NT2/D1 (cell line): ENCODE data around the gene OGDHL.

ENCODE experiments used
- DNase-seq: peaks from one replicate; pipeline ENCODE4 v3.0.0-alpha.2; 2011; ENCODE audit warnings: low read depth, low spot score
- H3K27me3 ChIP-seq: 2 replicates; pipeline ENCODE4 v1.6.0; 2011; ENCODE audit warnings: mild to moderate bottlenecking; ENCODE audit not compliant: insufficient read length, insufficient read depth
- H3K36me3 ChIP-seq: 2 replicates; pipeline ENCODE4 v1.6.1; 2011; ENCODE audit warnings: mild to moderate bottlenecking, low read length, mixed read lengths; ENCODE audit not compliant: insufficient read depth, insufficient read length
- H3K4me1 ChIP-seq: 2 replicates; pipeline ENCODE4 v1.5.1; 2011; ENCODE audit not compliant: insufficient read depth, insufficient read length
- H3K4me3 ChIP-seq: 2 replicates; pipeline ENCODE4 v1.5.1; 2011; ENCODE audit warnings: low read depth; ENCODE audit not compliant: insufficient read length
- H3K9ac ChIP-seq: 2 replicates; pipeline ENCODE4 v1.6.0; 2011; ENCODE audit warnings: low read depth; ENCODE audit not compliant: insufficient read length
- H3K9me3 ChIP-seq: 2 replicates; pipeline ENCODE4 v1.5.1; 2011; ENCODE audit warnings: mild to moderate bottlenecking, low read length; ENCODE audit not compliant: insufficient read depth
- SUZ12 ChIP-seq: IDR thresholded peaks from 2 replicates; pipeline ENCODE4 v1.6.1; 2011; ENCODE audit not compliant: insufficient read length, insufficient read depth; ENCODE audit errors: extremely low read depth
- YY1 ChIP-seq: IDR thresholded peaks from 2 replicates; pipeline ENCODE4 v1.6.1; 2011; ENCODE audit not compliant: insufficient read length, insufficient read depth
- ZNF274 ChIP-seq: IDR thresholded peaks from 2 replicates; pipeline ENCODE4 v1.6.1; 2011; ENCODE audit warnings: mild to moderate bottlenecking, low read depth, low read length

OGDHL gene

DNA sequence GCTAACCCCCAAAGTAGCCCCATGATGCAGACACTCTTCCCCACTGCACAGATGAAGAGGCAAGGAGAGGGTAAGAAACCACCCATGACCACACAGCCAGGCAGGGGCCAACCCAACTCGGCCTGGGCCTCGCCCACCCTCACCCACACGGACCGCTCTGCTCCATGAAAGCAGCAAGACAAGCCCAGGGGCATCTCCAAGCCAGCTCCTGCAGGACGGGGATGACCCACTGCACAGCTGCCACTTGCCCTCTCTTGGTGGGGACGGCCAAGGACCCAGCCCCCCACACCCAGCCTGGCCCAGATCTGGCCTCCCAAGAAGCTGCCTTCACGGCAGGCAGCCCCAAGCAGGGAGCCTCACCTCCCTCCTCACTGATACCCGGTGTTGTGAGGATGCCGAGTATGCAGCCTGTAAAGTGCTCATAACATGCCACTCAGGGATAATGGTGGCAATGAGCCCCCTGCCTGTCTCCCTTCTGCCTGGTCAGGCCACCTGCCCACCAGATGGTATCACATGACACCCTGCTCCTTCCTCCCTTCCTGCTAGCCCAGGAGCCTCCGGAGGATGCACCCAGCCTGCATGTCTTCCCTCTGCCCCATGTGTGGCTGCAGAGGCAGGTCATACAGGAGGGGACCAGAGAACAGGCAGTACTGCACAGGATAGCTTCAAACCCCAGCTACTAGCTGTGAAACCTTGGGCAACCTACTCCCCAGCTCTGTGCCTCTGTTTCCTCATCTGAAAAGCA lies 23.3 kb downstream of the OGDHL start:
- TF ChIP-seq SUZ12 (no peak), ZNF274 (no peak), YY1 (no peak)
- Histone ChIP-seq H3K9me3 (no peaks in the 10 kb centered on the region), H3K9ac (no peak overlapping the region), H3K4me3 (no peak overlapping the region), H3K4me1 (no peaks in the 10 kb centered on the region), H3K36me3 (peaks cover 19% of the 10 kb centered on the region), H3K27me3 (no peaks in the 10 kb centered on the region)
- DNase-seq: no peak

DNA sequence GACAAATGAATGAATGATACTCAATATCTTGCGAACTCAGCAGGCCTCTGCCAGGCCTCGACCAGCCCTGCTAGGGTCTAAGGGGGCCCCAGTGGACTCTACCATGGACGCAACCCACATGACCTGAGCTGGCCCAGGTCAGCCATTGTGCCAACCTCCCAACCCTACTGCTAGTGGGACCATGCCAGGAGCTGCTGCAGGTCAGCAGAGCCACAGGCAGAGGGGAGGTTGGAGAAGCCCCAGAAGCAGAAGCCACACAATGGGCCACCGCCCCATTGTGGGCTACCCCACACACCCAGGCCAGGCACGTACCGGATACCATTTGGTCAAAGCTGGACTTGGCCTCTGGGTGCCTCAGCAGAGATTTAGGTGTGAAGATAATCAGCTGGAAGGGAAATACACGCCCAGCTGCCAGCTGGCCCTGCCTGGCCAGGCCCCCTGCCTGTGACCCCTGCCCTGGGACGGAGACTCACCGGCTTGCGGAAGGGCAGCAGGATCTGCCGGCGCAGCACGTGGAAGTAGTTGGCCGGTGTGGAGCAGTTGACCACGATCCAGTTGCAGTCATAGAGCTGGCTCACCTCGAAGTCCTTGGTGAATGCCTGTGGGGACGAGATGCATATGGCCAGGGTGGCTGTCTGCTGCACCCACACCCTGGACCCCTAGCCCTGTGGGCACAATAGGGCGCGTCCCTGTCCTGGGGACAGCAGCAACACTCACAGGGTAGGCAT lies 24.5 kb downstream of the OGDHL start:
- Histone ChIP-seq H3K4me3 (no peak overlapping the region), H3K9ac (no peak overlapping the region), H3K36me3 (peaks cover 17% of the 10 kb centered on the region), H3K4me1 (no peaks in the 10 kb centered on the region), H3K27me3 (no peaks in the 10 kb centered on the region), H3K9me3 (no peaks in the 10 kb centered on the region)
- DNase-seq: no peak
- TF ChIP-seq YY1: no peak
- no peak for TF ChIP-seq ZNF274
- no peak for TF ChIP-seq SUZ12

DNA sequence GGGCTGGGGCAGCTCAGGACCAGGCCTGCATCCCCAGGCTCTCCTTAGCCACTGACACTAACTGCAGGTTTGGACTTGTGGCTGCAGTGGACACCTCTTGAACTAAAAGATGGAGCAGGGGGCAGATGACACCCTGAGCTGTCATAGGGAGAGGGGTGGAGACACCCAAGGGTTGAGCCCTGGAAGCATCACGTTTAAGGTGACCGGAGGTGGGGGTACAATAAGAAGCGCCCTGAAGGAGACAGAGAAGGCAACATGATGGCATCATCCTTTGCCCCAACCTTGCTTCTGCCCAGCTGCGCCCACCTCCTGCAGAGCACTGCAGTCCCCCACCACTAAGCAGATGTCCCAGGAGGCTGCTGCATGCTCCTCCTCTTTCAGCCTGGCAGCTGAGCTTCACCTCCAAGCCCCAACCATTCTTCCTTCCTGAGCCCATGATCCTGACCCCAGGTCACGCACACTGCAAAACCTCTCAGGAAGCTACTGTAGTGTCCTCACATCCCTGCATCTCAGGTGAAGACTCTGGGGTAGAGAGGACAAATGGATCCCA lies 25.5 kb downstream of the OGDHL start:
- Histone ChIP-seq H3K4me1 (no peaks in the 10 kb centered on the region), H3K9me3 (no peaks in the 10 kb centered on the region), H3K4me3 (no peak overlapping the region), H3K36me3 (peaks cover 14% of the 10 kb centered on the region), H3K9ac (no peak overlapping the region), H3K27me3 (no peaks in the 10 kb centered on the region)
- TF ChIP-seq SUZ12 (no peak), ZNF274 (no peak), YY1 (no peak)
- DNase-seq: no peak

DNA sequence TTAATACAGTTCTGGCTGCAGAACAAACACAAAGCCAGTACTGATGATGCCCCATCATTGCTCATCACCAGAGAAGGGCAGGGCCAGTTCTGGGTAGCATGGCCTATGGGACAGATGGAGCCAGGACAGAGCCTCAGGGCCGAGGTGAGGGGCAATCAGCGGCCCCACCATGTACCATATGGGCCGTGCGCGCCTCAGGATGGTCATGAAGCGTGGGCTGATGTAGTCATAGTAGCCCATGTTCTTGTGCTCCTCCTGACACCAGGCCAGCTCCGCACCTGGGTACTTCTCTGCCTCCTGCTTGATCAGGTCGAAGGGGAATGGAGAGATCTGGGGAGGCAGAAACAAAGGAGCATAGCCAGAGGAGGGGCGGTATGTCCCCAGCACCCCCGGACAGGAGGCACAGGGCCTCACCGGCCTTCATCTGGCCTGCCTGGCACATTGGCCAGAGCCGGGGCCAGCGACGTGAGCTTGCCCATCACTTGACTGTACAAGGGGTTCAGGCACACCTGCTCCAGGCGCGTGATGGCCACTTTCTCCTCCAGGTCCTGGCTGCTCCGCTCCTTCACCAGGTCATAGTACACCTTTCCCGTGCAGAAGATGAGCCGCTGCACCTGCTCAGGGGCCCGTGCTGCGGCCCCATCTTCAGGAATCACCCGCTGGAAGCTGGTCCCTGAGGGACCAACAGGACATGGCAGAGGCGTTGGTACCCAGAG lies 26.1 kb downstream of the OGDHL start:
- TF ChIP-seq ZNF274 (no peak), SUZ12 (no peak), YY1 (no peak)
- no peak overlapping the region for H3K4me3 ChIP-seq
- no peaks in the 10 kb centered on the region for H3K9me3 ChIP-seq
- H3K9ac ChIP-seq: no peak overlapping the region
- H3K4me1 ChIP-seq: no peaks in the 10 kb centered on the region
- H3K36me3 ChIP-seq: peaks cover 14% of the 10 kb centered on the region
- no peaks in the 10 kb centered on the region for H3K27me3 ChIP-seq
- no peak for DNase-seq

DNA sequence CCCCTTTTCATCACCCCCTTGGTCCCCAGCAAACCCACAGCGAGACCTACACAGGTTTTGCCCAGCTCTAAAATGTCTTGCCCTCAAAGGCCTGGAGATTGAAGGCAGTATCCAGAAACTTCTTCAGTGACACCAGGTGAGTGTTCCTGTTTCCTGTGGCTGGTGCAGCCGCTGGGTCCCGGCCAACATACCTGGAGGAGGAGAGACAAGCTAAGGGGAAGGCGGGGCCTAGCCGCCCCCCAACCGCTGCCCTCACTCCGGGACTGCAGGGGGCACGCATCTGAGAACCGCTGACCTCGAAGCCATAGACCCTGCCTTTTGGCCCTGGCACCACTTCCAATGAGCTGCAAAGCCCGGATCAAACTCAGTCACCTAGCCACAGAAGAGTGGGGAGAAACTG lies 27.0 kb downstream of the OGDHL start:
- H3K27me3 ChIP-seq: no peaks in the 10 kb centered on the region
- DNase-seq: no peak

DNA sequence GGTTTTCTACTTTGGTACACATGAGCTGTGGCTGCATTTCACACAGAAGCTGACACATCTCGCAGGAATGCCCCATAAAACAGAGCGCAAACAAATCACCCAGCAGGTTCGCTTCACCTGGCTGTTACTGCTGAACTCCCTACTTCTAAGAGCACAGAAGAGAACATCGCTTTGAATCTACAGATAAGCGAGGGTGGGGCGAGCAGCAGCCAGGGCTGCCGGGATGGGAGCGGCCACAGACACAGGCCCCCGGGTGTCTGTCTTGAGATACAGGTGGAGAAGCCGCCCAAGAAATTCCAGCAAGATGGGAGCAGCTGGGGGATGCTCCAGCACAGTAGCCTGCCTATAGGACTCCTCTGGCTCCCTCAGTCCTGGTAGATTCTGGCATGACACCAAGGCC lies 27.4 kb downstream of the OGDHL start:
- H3K36me3 ChIP-seq: peaks cover 14% of the 10 kb centered on the region
- H3K9ac ChIP-seq: no peak overlapping the region
- H3K27me3 ChIP-seq: no peaks in the 10 kb centered on the region
- H3K4me1 ChIP-seq: no peaks in the 10 kb centered on the region
- TF ChIP-seq ZNF274: no peak
- TF ChIP-seq YY1: no peak
- no peak for TF ChIP-seq SUZ12
- DNase-seq: no peak
- no peak overlapping the region for H3K4me3 ChIP-seq
- no peaks in the 10 kb centered on the region for H3K9me3 ChIP-seq

More for the DNA sequence above, 27.0 kb downstream of the OGDHL start:
- peaks cover 14% of the 10 kb centered on the region for H3K36me3 ChIP-seq
- H3K9ac ChIP-seq: no peak overlapping the region
- H3K4me1 ChIP-seq: no peaks in the 10 kb centered on the region
- H3K9me3 ChIP-seq: no peaks in the 10 kb centered on the region
- TF ChIP-seq YY1: no peak
- no peak for TF ChIP-seq ZNF274
- TF ChIP-seq SUZ12: no peak
- no peak overlapping the region for H3K4me3 ChIP-seq
